ENCODE measurements around the gene CD3G.

CD3G gene

GRCh38 chr11:118343981-118344515 lies at the start of gene CD3G:
Gene CD3G, plus strand, starts transcription at chr11:118344344. Its CDS starts 80 bp downstream, at chr11:118344424.
- no peak for DNase-seq (ENCODE audit: low read depth)
- no peak for TF ChIP-seq CTCF (IDR thresholded peaks at IDR 0.05; ENCODE audit: low read length, missing control alignments)
- H3K4me3 ChIP-seq (replicated peaks; ENCODE audit: low read depth, low read length), result no peak within 1 kb of the TSS

- no peak for DNase-seq (ENCODE audit: low read depth)
- H3K4me3 ChIP-seq (replicated peaks; ENCODE audit: low read depth, low read length), result no peak overlapping the region
- no peak for TF ChIP-seq CTCF (IDR thresholded peaks at IDR 0.05; ENCODE audit: low read length, missing control alignments)
Observed at GRCh38 chr11:118295199-118295598, 48.9 kb upstream of the CD3G start.

GRCh38 chr11:118295815-118296454 lies 48.2 kb upstream of the CD3G start:
- TF ChIP-seq CTCF (IDR thresholded peaks at IDR 0.05; ENCODE audit: low read length, missing control alignments), result peak; percentile 70
- no peak overlapping the region for H3K4me3 ChIP-seq (replicated peaks; ENCODE audit: low read depth, low read length)
- peak; percentile 46 for DNase-seq (ENCODE audit: low read depth)

GRCh38 chr11:118301600-118302195 lies 42.4 kb upstream of the CD3G start:
- no peak for TF ChIP-seq CTCF (IDR thresholded peaks at IDR 0.05; ENCODE audit: low read length, missing control alignments)
- DNase-seq (ENCODE audit: low read depth), result no peak
- no peak overlapping the region for H3K4me3 ChIP-seq (replicated peaks; ENCODE audit: low read depth, low read length)

- no peak overlapping the region for H3K4me3 ChIP-seq (replicated peaks; ENCODE audit: low read depth, low read length)
- no peak for TF ChIP-seq CTCF (IDR thresholded peaks at IDR 0.05; ENCODE audit: low read length, missing control alignments)
- DNase-seq (ENCODE audit: low read depth), result no peak
Observed at GRCh38 chr11:118304227-118304567, 39.9 kb upstream of the CD3G start.

- TF ChIP-seq CTCF (IDR thresholded peaks at IDR 0.05; ENCODE audit: low read length, missing control alignments), result no peak
- no peak within 1 kb of the TSS for H3K4me3 ChIP-seq (replicated peaks; ENCODE audit: low read depth, low read length)
- no peak for DNase-seq (ENCODE audit: low read depth)
Observed at GRCh38 chr11:118304568-118305248, 39.4 kb upstream of the CD3G start, which contains the start of gene CD3E. Gene CD3E, plus strand, starts transcription at chr11:118304730. Its CDS starts 223 bp downstream, at chr11:118304953.
